Transverse colon (tissue), 4 donors: Measurements from ENCODE around the gene MCM3AP.

Experiments
- CTCF ChIP-seq, 5 experiments: fragments of 200-600 bp in 3 of 5; fragments of 450-650 bp in 2 of 5; sonication (generic) in 3 of 5; IDR thresholded peaks; 1 replicate in 2 of 5; 2 replicates in 3 of 5; pipeline ENCODE4 v1.5.1; 2016 to 2017; ENCODE audit warnings: antibody characterized with exemption in 5 of 5, inconsistent platforms in 3 of 5, mild to moderate bottlenecking in 2 of 5, moderate library complexity in 1 of 5
- EP300 ChIP-seq: sonication (generic); formaldehyde crosslinking; IDR thresholded peaks from one replicate; pipeline ENCODE4 v1.6.1; 2017; ENCODE audit warnings: antibody characterized with exemption, low read depth
- POLR2A ChIP-seq: fragments of 450-650 bp; IDR thresholded peaks from one replicate; pipeline ENCODE4 v1.6.1; 2016; ENCODE audit warnings: antibody characterized with exemption, mild to moderate bottlenecking, moderate library complexity
- POLR2AphosphoS5 ChIP-seq, 3 donors: sonication (generic); formaldehyde crosslinking; IDR thresholded peaks; one replicate each; pipeline ENCODE4 v1.6.1; 2016; ENCODE audit warnings: antibody characterized with exemption in 3 of 3

- TF ChIP-seq POLR2A, result no peak
- no peak for TF ChIP-seq CTCF (IDR thresholded peaks at IDR 0.05)
- no peak for TF ChIP-seq POLR2AphosphoS5 (IDR thresholded peaks at IDR 0.05)
- TF ChIP-seq EP300, result no peak
Observed at GRCh38 chr21:46247699-46248421, 37.6 kb downstream of the MCM3AP start.
